Glutamatergic neuron (in vitro differentiated cells): ENCODE data around the gene DAGLB. TPM values are rescaled to one million over a fixed set of nuclear protein-coding genes. Genes with fewer than 3 reads are reported as not detected.
"Not testable (repeated sequence)": the region's sequence is repeated elsewhere in the genome, so short reads cannot be mapped to it uniquely, and the experiment has no call there.

Experiments used
- DNase-seq: peaks from one replicate; pipeline ENCODE4 v3.0.0; 2022
- H3K27ac Mint-ChIP-seq: one replicate; pipeline ENCODE4 v1.8.0; 2020; ENCODE audit warnings: mild to moderate bottlenecking, mixed read lengths, inconsistent platforms; ENCODE audit not compliant: unreplicated experiment
- H3K27me3 Mint-ChIP-seq: one replicate; pipeline ENCODE4 v1.8.0; 2020; ENCODE audit warnings: mild to moderate bottlenecking, moderate library complexity, mixed read lengths, inconsistent platforms; ENCODE audit not compliant: unreplicated experiment
- H3K36me3 Mint-ChIP-seq: one replicate; pipeline ENCODE4 v1.8.0; 2020; ENCODE audit warnings: mild to moderate bottlenecking, mixed read lengths, inconsistent platforms; ENCODE audit not compliant: unreplicated experiment
- H3K4me1 Mint-ChIP-seq: one replicate; pipeline ENCODE4 v1.8.0; 2020; ENCODE audit warnings: mild to moderate bottlenecking, low read depth, mixed read lengths, inconsistent platforms; ENCODE audit not compliant: unreplicated experiment
- H3K4me3 Mint-ChIP-seq: one replicate; pipeline ENCODE4 v1.8.0; 2020; ENCODE audit warnings: mild to moderate bottlenecking, mixed read lengths, inconsistent platforms; ENCODE audit not compliant: unreplicated experiment
- H3K9me3 Mint-ChIP-seq: one replicate; pipeline ENCODE4 v1.8.0; 2020; ENCODE audit warnings: mild to moderate bottlenecking, moderate library complexity, mixed read lengths, inconsistent platforms; ENCODE audit not compliant: unreplicated experiment
- total RNA-seq: library from RNA; stranded (reverse); fragmentation: NEBNext Ultra II Directional; extraction: Animal tissue kit (Norgen Biotek cat#: 25700); gene quantifications from one replicate; pipeline ENCODE4 v1.2.1, GENCODE V29; 2021; ENCODE audit not compliant: unreplicated experiment
- TF ChIP-seq, protein P1 (sequence below): fragments of 200-600 bp; sonication (generic); IDR thresholded peaks from one replicate; pipeline ENCODE4 v1.5.0; 2021; ENCODE audit not compliant: partially characterized antibody, unreplicated experiment

DAGLB gene
- total RNA-seq, 1 donor from 2014 or later, result 63.2 TPM

DNA sequence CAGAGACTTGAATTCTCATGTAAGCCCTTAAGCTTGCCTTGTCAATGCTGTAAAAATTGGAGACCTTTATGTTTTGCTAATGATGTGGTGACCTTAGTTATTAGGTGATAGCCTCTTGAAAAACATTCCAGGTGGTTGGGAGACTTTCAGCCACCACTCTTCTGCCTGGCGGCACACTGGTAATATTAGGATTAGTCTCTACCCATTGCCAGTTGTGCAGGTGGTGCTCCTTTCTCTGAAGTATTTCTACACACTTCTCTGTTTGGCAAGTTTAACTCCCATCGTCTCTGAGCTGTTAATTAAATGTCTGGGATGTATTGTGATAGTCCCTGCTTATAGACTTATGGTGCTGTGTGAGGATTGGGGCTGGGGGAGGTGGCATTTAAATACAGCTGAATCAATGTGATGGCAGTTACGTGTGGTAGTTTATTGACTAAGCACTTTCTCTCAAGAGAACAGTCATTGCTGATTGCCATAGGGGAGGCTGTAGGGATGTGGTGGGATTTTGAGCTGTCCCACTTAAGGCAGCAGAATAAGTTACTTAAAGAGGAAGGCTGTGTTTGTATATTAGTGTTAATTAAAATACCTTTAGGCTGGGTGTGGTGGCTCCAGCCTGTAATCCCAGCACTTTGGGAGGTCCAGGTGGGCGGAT, 61.7 kb downstream of the DAGLB start:
- TF ChIP-seq, protein P1, sequence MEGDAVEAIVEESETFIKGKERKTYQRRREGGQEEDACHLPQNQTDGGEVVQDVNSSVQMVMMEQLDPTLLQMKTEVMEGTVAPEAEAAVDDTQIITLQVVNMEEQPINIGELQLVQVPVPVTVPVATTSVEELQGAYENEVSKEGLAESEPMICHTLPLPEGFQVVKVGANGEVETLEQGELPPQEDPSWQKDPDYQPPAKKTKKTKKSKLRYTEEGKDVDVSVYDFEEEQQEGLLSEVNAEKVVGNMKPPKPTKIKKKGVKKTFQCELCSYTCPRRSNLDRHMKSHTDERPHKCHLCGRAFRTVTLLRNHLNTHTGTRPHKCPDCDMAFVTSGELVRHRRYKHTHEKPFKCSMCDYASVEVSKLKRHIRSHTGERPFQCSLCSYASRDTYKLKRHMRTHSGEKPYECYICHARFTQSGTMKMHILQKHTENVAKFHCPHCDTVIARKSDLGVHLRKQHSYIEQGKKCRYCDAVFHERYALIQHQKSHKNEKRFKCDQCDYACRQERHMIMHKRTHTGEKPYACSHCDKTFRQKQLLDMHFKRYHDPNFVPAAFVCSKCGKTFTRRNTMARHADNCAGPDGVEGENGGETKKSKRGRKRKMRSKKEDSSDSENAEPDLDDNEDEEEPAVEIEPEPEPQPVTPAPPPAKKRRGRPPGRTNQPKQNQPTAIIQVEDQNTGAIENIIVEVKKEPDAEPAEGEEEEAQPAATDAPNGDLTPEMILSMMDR, result no peak
- Mint-ChIP-seq H3K27ac (no peak overlapping the region), H3K4me3 (no peak overlapping the region), H3K27me3 (no peaks in the 10 kb centered on the region), H3K4me1 (peaks cover 2% of the 10 kb centered on the region), H3K36me3 (no peaks in the 10 kb centered on the region), H3K9me3 (peaks cover 2% of the 10 kb centered on the region)
- no peak for DNase-seq

DNA sequence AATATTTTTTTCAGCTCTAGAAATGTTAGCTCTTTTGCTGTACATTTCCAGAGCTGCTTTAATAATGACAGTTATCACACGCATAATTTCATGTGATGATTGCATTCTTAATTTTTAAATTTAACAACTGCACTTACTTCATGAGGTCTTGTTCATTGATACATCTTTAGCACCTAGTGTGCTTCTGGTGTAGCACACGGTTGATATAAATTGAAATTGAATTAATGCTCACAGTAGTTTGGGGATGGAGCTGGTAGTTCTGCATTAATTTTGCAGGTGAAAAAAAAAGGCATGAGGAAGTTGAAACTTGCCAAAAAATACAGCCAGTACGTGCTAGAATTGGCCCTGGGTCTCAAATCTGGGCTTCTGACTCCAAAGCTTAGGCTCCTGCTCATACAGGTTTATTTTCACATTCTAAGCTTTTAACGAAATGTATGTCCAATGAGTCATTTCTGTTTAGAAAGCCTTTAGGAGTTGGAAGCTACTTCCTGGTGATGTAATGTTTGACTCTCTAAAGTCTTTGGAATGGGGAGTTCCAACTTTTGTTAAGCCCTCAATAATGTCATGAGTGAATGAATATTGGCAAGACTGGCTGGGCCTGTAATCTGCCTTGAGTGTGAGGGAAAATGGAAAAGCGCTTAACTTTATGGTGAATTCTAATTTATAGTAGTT, 62.5 kb downstream of the DAGLB start:
- H3K27me3 Mint-ChIP-seq, result no peaks in the 10 kb centered on the region
- H3K4me3 Mint-ChIP-seq, result no peak overlapping the region
- H3K9me3 Mint-ChIP-seq, result peaks cover 2% of the 10 kb centered on the region
- H3K4me1 Mint-ChIP-seq, result peaks cover 2% of the 10 kb centered on the region
- no peak for DNase-seq
- H3K36me3 Mint-ChIP-seq, result no peaks in the 10 kb centered on the region
- H3K27ac Mint-ChIP-seq, result no peak overlapping the region
- TF ChIP-seq, protein P1, result no peak

DNA sequence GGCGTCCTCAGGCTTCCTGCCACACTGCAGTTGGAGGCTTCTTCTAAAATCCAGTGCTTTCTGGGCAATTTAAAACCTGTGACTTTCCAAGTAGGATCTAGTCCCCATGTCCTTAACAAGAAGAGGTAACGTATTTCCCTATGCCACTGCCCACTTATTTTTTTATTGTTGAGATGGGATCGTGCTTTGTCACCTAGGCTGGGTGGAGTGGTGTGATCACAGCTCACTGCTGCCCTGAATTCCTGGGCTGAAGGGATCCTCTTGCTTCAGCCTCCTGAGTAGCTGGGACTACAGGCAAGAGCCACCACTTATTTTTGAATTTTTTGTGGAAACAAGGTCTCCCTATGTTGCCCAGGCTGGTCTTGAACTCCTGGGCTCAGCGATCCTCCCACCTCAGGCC, 63.4 kb downstream of the DAGLB start:
- no peak overlapping the region for H3K4me3 Mint-ChIP-seq
- H3K36me3 Mint-ChIP-seq, result no peaks in the 10 kb centered on the region
- peaks cover 2% of the 10 kb centered on the region for H3K9me3 Mint-ChIP-seq
- no peaks in the 10 kb centered on the region for H3K27me3 Mint-ChIP-seq
- no peak overlapping the region for H3K27ac Mint-ChIP-seq
- TF ChIP-seq, protein P1, result no peak
- peaks cover 6% of the 10 kb centered on the region for H3K4me1 Mint-ChIP-seq
- DNase-seq, result no peak

GRCh38 chr7:6382817-6383216, 64.9 kb downstream of the DAGLB start:
- H3K36me3 Mint-ChIP-seq, result no peaks in the 10 kb centered on the region
- no peaks in the 10 kb centered on the region for H3K27me3 Mint-ChIP-seq
- H3K4me1 Mint-ChIP-seq, result peaks cover 7% of the 10 kb centered on the region
- H3K27ac Mint-ChIP-seq, result no peak overlapping the region
- H3K4me3 Mint-ChIP-seq, result no peak overlapping the region
- DNase-seq, result no peak
- H3K9me3 Mint-ChIP-seq, result peaks cover 2% of the 10 kb centered on the region
- TF ChIP-seq, protein P1, result no peak

GRCh38 chr7:6381846-6382245, 65.9 kb downstream of the DAGLB start:
- not testable (repeated sequence) for DNase-seq, H3K36me3 Mint-ChIP-seq, H3K27me3 Mint-ChIP-seq, H3K4me3 Mint-ChIP-seq, H3K9me3 Mint-ChIP-seq, H3K4me1 Mint-ChIP-seq, H3K27ac Mint-ChIP-seq
